GM18519 (cell line): ENCODE data around the gene XRCC4.
A peak's percentile ranks its signal among the peaks of the same experiment; 100 is the strongest.
"Not testable (repeated sequence)": the region's sequence is repeated elsewhere in the genome, so short reads cannot be mapped to it uniquely, and the experiment has no call there.

ENCODE experiments used
- ATAC-seq: cut with Tn5 transposase; IDR thresholded peaks from one replicate; pipeline ENCODE4 v1.9.1; 2021; ENCODE audit warnings: mild to moderate bottlenecking, moderate library complexity; ENCODE audit not compliant: unreplicated experiment, low FRiP score

XRCC4 gene

GRCh38 chr5:83253720-83254119 is 176.4 kb downstream of the XRCC4 start:
- ATAC-seq, result no peak

DNA sequence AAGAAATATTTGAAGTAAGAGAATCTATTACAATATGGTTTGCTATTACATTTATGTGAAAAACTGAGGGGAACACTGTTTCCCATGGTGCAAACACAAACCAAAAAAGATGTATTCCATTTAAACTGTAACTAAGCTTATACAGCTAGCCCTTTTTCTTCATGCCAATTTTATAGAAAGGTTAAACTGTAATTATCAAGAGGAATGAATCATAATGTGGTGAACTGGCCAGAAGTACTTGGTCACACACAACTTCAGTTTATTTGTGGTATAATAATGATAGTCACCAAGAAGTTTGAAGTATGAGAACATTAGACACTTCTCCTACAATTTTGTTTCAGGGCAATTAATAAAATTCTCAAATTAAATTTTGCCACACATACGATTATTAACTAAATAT is 177.9 kb downstream of the XRCC4 start:
- ATAC-seq, result no peak

DNA sequence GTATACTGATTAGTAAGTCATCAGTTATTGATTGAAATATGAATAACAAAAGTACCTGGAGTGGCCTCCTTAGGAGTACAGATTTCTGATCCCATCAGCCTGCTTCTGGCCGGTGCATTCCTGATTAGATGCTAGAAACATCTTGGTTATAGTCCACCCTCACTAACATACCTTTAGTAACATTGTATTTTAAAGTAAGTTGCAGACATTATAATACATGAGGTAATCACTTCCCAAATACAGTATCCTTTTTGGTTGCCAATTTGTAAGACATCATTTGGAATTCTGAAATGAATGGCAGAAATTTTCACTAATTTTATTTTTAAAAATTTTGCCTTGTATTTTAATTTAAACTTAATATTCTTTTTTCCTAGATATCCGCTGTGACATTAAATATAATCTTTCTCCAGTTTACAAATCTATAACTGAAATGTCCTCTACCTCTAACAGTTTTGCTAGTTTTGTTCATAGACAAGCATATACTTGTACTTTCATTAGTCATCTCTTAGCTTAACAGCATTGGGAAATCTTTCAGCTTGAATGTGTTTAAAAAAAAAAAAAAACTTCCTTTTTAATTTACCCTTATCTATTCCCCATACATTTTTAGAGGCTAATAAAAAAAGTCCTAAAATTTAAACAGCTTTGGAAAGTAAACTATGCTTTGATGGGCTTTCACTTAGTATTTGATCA is 178.9 kb downstream of the XRCC4 start:
- ATAC-seq, result no peak

DNA sequence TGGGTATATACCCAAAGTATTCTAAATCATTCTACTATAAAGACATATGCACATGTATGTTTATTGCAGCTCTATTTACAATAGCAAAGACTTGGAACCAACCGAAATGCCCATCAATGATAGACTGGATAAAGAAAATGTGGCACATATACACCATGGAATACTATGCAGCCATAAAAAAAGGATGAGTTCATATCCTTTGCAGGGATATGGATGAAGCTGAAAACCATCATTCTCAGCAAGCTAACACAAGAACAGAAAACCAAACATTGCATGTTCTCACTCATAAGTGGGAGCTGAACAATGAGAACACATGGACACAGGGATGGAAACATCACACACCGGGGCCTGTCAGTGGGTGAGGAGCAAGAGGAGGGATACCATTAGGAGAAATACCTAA is 180.3 kb downstream of the XRCC4 start:
- not testable (repeated sequence) for ATAC-seq

DNA sequence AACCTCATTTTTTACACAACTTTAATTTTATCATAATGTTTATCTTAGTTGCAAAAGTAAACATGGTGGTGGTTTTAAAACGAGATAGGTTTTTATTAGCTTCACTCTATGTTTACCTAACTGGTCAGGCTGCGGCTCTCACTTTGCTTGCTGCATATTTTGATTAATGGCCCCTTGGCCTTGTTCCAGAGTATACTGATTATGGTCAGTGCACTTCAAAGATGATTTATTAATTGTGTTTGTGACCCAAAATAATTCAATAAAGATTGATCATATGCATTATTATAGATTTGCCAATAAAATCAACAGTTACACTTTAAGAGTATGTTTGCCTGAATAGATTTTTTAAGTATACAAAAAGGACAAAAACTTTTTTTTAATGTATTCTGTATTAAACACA is 188.0 kb downstream of the XRCC4 start:
- no peak for ATAC-seq

DNA sequence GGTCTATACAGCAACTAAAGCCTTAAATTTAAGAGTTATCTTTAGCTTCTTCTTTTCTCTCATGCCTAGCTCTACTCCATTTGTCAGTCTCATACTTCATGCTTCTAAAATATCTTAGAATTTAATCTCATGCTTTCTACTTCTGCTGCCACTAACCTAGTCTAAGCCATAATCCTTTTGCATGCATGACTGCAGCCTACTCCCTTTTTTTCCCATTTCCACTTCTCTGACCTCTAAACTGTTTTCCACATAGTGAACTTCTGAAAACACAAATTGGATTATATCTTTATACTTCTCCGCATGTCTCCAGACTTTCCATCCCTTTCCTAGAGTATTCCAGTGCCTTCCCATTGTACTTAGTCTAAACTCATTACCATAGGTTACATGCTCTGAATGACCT is 193.0 kb downstream of the XRCC4 start:
- ATAC-seq, result no peak

- ATAC-seq, result no peak
Measured at GRCh38 chr5:83277154-83277553, 199.8 kb downstream of the XRCC4 start.

DNA sequence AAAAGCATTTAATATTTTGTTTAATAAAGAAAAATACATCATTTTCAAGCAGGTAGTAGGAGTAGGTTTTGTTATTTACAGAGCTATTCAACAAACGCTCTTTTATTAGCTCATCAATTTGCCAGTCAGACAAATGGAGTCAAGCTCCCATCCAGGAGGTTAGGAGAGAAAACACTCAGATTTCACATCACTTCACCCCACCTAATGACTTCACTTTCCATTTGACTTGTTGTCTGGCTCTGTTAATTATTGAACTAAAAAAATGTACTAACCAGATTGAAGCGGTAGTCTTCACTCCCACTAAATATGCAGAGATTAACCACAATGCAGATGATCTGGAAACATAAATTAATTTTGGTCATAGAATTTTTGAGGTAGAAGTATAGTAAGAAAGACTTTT is 200.6 kb downstream of the XRCC4 start:
- ATAC-seq, result no peak

DNA sequence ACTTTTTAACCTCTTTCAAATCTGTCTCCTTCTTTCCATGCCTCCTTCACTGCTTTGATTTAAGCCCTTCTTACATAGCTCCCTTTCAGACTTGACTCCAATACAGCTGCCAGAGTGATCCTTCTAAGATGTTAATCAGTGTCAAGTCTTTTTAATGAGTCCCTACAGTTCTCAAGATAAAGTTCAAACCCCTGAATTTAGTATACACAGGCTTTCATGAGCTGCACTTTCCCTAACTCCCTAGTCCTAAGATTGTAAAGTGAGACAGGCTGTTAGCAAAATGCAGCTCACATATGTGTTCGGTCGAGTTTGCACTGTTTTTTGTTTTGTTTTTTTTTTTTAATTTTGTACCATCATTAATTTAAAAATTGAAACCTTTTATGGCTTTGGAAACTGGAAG is 203.8 kb downstream of the XRCC4 start:
- ATAC-seq, result no peak

- no peak for ATAC-seq
Measured at GRCh38 chr5:83281658-83282057, 204.3 kb downstream of the XRCC4 start.

GRCh38 chr5:83283761-83284160 is 206.4 kb downstream of the XRCC4 start:
- ATAC-seq, result no peak

DNA sequence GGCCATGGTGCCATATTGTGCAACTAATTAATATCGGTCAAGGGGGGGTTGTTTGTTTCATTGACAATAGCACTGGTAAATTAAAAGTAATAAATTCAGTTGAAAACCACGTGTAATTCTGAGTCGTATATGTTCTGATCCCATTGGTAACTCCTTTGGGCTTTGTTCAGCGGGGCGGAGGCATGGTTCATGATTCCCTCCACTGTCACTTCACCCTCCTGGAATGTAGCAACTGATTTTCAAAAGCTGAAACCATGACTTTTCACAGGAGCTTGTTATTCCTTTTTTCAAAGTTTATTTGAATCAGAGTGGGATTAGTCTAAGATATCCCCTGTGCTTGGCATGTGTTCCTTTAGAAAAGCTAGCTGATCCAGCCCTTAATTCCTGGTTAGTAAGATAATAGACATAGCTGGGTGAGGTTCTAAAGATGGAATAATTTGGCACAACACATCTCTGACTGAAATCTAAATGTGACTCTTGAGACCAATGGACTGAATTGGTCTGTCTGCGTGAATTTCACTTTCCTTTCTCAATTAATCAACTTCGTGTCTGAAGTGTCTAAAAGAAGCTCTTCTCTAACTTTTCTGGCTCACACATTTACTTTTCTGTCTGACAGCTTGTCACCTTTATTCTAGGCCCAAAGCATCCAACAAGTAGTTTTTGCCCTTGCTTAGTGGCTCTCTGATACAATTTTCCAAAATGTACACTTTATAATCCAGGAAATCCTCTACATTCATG is 208.5 kb downstream of the XRCC4 start:
- ATAC-seq, result no peak

GRCh38 chr5:83294246-83294645 is 216.9 kb downstream of the XRCC4 start:
- ATAC-seq, result no peak

- no peak for ATAC-seq
Measured at GRCh38 chr5:83299353-83299752, 222.0 kb downstream of the XRCC4 start.

DNA sequence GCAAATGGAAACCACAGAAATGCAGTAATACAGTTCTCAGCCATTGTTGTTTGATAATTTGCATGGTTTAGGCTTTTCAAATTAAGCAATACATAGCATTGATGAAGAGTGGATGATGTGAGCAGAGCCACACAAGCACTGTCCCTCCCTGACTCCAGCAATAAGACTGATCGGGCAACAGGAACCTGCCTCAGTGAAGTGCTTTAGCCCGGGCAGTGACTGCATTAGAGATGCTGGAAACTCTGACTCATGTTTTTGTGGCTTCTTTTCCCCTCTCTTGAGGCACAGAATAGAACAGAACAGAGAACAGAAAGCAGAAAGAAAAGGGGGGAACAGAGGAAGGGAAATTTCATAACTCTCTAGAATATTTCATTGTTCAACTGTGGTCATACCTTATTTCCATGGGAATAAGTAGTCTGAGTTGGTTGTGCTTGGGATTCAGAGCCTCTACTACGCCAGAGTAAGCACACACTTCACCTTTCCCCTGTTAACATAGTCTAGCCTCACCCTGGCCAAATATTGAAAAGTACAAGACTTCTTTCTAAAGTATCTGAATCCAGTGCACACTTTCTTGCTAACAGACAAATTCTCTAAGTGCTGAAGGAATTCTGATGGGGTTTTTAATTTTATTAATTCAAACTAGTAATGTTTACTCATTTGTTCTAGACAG is 229.4 kb downstream of the XRCC4 start:
- peak; percentile 97 for ATAC-seq

DNA sequence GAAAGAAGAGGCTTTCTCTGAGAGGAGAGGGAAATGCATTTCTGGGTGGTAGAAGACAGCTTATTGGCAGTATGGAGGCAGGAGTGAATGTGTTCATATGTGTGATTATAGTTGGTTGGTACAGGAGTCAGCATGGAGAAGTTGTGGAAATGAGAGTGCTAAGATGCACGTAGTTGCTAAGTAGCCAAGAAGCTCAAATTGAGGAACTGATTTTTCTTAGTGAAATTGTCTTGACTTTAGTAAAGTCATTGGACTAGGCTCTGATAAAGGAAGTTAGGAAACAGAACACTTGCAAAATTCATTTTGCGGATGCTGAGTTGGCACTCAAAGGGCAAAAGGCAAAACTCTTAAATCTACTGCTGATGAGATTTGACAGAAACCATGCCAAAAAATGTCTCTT is 235.3 kb downstream of the XRCC4 start:
- no peak for ATAC-seq

DNA sequence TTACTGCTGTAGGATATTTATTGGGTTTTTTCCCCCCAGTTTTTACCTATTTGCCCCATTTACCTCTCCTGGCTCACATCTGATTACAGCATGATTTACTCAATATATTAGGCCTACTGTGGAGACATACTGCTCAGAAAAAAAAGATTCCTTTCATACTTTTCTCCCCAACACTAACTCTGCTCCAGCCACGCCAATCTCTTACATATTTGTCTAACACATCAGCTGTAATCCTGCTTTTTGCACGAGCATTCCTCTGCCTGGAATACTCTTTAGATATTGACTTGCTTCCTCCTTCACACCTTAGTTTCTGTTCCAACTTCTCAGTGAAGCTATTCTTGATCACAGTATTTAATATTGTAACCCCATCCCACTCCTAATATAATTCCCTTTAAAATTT is 236.1 kb downstream of the XRCC4 start:
- ATAC-seq, result no peak

GRCh38 chr5:83321483-83322055 is 244.2 kb downstream of the XRCC4 start:
- no peak for ATAC-seq

- no peak for ATAC-seq
Measured at GRCh38 chr5:83322273-83322924, 245.1 kb downstream of the XRCC4 start.

DNA sequence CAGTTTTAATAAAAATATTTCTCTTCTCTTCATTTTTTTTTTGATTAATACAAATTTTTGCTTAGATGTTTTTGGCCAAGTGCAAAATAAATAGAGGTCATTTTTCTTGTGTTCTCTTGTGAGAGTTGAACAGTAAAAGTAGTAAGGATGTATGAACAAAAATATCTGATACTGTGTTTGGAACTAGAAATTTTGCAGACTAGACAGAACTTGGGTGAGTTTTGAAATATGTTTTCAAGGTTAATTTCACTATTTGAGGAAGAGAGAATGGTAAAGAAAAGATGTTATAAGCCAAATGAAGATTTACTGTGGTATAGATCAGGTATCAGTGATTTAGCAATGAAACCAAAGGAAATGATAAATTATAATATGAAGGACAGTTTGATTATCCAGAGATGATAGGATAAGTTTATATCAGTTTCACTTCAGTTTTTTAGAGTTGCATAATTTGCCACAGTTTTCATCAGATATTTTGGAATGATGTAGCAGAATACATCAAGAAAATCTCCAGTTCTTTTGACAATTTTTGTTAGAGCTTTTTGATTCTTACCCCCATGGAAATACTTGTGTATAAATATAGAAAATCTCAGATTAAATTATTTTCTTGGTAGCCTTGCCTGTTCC is 246.3 kb downstream of the XRCC4 start:
- no peak for ATAC-seq
